HepG2 (cell line): ENCODE measurements around the gene VAC14.

Experiments
- CTCF ChIP-seq: sonication (generic); formaldehyde crosslinking; IDR thresholded peaks from 2 replicates; pipeline ENCODE4 v1.5.0; 2020; ENCODE audit warnings: mild to moderate bottlenecking, missing genetic modification reagents, moderate library complexity
- RFX5 ChIP-seq: IDR thresholded peaks from 2 replicates; pipeline ENCODE4 v1.6.1; 2011; ENCODE audit warnings: low read depth, low read length, improper control_type of control experiment
- SIN3A ChIP-seq: IDR thresholded peaks from 2 replicates; pipeline ENCODE4 v1.6.1; 2011; ENCODE audit warnings: low read depth, mild to moderate bottlenecking, control low read depth, low read length, borderline replicate concordance
- TAF15 ChIP-seq: fragments of 200-400 bp; formaldehyde crosslinking; IDR thresholded peaks from one replicate; pipeline ENCODE4 v1.6.1; 2018; ENCODE audit warnings: mild to moderate bottlenecking, low read depth, low read length; ENCODE audit not compliant: poor library complexity, severe bottlenecking

DNA sequence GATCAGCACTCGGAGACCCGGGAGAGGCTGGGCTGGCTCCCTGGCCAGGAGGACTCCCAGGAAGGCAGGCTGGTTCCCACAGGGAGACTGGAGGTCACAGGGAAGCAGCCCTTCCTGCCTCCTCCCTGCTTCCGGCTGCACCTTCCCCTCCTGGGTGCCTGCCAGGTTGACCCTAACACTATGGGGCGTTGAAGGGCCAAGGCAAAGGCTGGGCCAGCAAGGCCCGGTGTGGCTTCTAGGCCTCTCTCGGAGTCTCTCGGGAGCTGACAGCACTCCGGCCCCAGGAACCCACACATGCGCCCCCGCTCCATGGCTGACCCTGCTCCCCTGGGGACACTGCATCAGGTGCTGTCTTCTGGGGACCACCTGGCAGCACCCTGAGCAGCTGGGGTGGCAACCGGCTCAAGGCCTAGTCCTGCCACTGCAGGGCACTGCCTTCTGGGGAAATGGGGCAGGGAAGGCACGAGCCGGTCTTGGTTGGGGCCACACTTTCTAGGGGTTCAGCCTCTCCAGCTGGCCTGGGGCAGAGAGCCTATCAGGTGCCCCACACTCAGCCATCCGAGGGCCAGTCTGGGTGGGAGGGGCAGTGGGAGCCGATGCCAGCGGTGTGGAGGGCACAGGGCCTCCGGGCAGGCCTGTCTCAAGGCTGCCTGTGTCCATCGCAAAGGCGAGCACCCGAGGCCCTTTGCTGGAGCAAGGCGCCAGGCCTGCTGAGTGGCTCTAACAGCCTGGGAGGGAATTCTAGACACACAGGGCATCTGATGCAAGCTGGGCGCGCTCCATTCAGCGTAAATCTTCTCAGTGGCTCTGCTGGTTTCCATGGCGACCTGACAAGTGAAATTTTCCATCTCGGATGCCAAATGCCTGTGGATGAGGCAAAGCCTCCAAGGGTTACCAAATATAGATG is 109.5 kb downstream of the VAC14 start:
- peak; percentile 39; the same call in 1 of the 2 replicates for TF ChIP-seq CTCF
- no peak for TF ChIP-seq RFX5
- no peak for TF ChIP-seq SIN3A
- TF ChIP-seq TAF15: no peak
